ENCODE measurements around the gene NR6A1. TPM values are rescaled to one million over a fixed set of nuclear protein-coding genes. Genes with fewer than 3 reads are reported as not detected.

NR6A1 gene
- polyA plus RNA-seq, 1 donor from 2014 or later, result 4.3 TPM

DNA sequence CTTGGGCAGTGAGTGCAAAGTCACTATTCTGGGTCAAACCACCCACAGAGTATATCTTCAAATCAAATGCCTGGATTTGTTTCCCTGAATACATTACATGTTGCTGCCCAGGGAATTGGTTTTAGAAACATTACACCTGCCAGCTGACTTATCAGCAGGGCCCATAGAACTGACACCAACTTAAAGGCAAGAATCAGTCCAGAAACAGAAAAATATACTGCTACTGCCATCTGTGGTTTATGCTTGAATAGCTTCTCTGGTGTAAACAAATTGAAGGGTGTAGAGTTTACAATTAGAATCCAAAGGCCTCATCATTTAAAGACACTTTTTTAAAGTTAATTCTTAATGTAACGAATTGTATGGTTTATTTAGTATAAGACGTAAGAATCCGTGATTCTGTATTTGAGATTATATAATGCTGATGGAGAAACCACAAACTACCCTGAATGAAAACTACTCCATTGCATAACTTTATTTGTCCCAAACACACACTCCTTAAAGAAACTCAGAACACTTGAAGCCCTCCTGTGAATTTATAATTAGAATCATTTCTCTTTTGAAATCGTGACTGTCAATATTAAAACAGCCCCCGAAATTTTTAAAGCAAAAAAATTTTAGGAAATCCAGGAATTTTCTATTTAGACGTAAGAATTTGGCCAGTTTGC is 6.2 kb downstream of the NR6A1 start:
- no peaks in the 10 kb centered on the region for H3K9me3 ChIP-seq (ENCODE audit: low read length)
- H2AFZ ChIP-seq (ENCODE audit: low read depth, low read length), result no peak overlapping the region
- no peak overlapping the region for H3K27ac ChIP-seq (ENCODE audit: low read length)
- no peaks in the 10 kb centered on the region for H3K36me3 ChIP-seq (ENCODE audit: insufficient read depth, low read length)
- H4K20me1 ChIP-seq (ENCODE audit: insufficient read depth), result no peaks in the 10 kb centered on the region
- no peak overlapping the region for H3K4me3 ChIP-seq (ENCODE audit: low read length)
- H3K27me3 ChIP-seq (ENCODE audit: insufficient read depth, low read depth, low read length), result peaks cover 26% of the 10 kb centered on the region
- H3F3A ChIP-seq (ENCODE audit: insufficient read depth, low read length, poor library complexity, severe bottlenecking), result no peaks in the 10 kb centered on the region
- TF ChIP-seq POLR2AphosphoS5 (IDR thresholded peaks at IDR 0.05), result no peak
- TF ChIP-seq SMC3 (conservative IDR thresholded peaks at IDR 0.05; ENCODE audit: poor library complexity), result peak; percentile 35
- TF ChIP-seq, protein P1, sequence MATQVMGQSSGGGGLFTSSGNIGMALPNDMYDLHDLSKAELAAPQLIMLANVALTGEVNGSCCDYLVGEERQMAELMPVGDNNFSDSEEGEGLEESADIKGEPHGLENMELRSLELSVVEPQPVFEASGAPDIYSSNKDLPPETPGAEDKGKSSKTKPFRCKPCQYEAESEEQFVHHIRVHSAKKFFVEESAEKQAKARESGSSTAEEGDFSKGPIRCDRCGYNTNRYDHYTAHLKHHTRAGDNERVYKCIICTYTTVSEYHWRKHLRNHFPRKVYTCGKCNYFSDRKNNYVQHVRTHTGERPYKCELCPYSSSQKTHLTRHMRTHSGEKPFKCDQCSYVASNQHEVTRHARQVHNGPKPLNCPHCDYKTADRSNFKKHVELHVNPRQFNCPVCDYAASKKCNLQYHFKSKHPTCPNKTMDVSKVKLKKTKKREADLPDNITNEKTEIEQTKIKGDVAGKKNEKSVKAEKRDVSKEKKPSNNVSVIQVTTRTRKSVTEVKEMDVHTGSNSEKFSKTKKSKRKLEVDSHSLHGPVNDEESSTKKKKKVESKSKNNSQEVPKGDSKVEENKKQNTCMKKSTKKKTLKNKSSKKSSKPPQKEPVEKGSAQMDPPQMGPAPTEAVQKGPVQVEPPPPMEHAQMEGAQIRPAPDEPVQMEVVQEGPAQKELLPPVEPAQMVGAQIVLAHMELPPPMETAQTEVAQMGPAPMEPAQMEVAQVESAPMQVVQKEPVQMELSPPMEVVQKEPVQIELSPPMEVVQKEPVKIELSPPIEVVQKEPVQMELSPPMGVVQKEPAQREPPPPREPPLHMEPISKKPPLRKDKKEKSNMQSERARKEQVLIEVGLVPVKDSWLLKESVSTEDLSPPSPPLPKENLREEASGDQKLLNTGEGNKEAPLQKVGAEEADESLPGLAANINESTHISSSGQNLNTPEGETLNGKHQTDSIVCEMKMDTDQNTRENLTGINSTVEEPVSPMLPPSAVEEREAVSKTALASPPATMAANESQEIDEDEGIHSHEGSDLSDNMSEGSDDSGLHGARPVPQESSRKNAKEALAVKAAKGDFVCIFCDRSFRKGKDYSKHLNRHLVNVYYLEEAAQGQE (IDR thresholded peaks at IDR 0.05; ENCODE audit: borderline replicate concordance), result no peak
- peak; percentile 64 for TF ChIP-seq RAD21 (conservative IDR thresholded peaks at IDR 0.05)
- no peak for TF ChIP-seq EP300 (conservative IDR thresholded peaks at IDR 0.05; ENCODE audit: poor library complexity, severe bottlenecking)
- no peak for TF ChIP-seq EZH2 (IDR thresholded peaks at IDR 0.05; ENCODE audit: borderline replicate concordance, insufficient read depth, low read length, poor library complexity, severe bottlenecking)
- TF ChIP-seq MXI1 (conservative IDR thresholded peaks at IDR 0.05; ENCODE audit: poor library complexity, severe bottlenecking), result no peak
- TF ChIP-seq, protein P2, sequence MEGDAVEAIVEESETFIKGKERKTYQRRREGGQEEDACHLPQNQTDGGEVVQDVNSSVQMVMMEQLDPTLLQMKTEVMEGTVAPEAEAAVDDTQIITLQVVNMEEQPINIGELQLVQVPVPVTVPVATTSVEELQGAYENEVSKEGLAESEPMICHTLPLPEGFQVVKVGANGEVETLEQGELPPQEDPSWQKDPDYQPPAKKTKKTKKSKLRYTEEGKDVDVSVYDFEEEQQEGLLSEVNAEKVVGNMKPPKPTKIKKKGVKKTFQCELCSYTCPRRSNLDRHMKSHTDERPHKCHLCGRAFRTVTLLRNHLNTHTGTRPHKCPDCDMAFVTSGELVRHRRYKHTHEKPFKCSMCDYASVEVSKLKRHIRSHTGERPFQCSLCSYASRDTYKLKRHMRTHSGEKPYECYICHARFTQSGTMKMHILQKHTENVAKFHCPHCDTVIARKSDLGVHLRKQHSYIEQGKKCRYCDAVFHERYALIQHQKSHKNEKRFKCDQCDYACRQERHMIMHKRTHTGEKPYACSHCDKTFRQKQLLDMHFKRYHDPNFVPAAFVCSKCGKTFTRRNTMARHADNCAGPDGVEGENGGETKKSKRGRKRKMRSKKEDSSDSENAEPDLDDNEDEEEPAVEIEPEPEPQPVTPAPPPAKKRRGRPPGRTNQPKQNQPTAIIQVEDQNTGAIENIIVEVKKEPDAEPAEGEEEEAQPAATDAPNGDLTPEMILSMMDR (IDR thresholded peaks at IDR 0.05; ENCODE audit: poor library complexity, severe bottlenecking), result peak; percentile 67
- no peak for TF ChIP-seq TAF1 (IDR thresholded peaks at IDR 0.05; ENCODE audit: low read depth)
- H3K79me2 ChIP-seq (replicated peaks; ENCODE audit: insufficient read depth, low read length), result peaks cover 53% of the 10 kb centered on the region
- H3K4me2 ChIP-seq (ENCODE audit: low read length), result no peak overlapping the region
- H3K9me2 ChIP-seq (ENCODE audit: insufficient read depth, low read length), result no peaks in the 10 kb centered on the region
- no peak overlapping the region for H3K9ac ChIP-seq (ENCODE audit: low read length)

DNA sequence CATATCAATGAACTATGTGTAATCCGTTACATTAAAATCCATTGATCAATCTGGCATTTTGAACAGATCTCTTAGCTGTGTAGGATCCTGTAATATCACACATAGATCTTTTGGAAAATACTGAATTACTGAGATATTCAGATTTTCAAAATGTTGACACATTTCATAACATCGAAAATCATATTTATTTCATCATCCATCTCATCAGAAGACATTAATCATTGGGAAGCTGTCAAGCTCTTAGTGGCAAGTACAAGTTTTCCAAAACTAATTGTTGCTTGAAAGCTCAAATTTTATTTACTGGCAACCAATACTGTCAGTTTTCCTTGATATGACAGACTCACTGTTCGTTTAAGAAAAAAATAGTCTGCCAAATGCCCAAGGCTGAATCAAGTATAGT is 8.5 kb downstream of the NR6A1 start:
- Histone ChIP-seq H3K36me3 (ENCODE audit: insufficient read depth, low read length) (no peaks in the 10 kb centered on the region), H4K20me1 (ENCODE audit: insufficient read depth) (no peaks in the 10 kb centered on the region), H3K27ac (ENCODE audit: low read length) (no peak overlapping the region), H3K27me3 (ENCODE audit: insufficient read depth, low read depth, low read length) (peaks cover 3% of the 10 kb centered on the region), H3K9me2 (ENCODE audit: insufficient read depth, low read length) (no peaks in the 10 kb centered on the region), H3F3A (ENCODE audit: insufficient read depth, low read length, poor library complexity, severe bottlenecking) (no peaks in the 10 kb centered on the region), H3K9ac (ENCODE audit: low read length) (no peak overlapping the region), H3K4me3 (ENCODE audit: low read length) (no peak overlapping the region), H3K9me3 (ENCODE audit: low read length) (no peaks in the 10 kb centered on the region), H2AFZ (ENCODE audit: low read depth, low read length) (no peak overlapping the region), H3K79me2 (replicated peaks; ENCODE audit: insufficient read depth, low read length) (peaks cover 41% of the 10 kb centered on the region), H3K4me2 (ENCODE audit: low read length) (no peak overlapping the region)
- TF ChIP-seq EP300 (conservative IDR thresholded peaks at IDR 0.05; ENCODE audit: poor library complexity, severe bottlenecking), result no peak
- TF ChIP-seq, protein P1 (IDR thresholded peaks at IDR 0.05; ENCODE audit: borderline replicate concordance), result no peak
- TF ChIP-seq POLR2AphosphoS5 (IDR thresholded peaks at IDR 0.05), result no peak
- no peak for TF ChIP-seq SMC3 (conservative IDR thresholded peaks at IDR 0.05; ENCODE audit: poor library complexity)
- no peak for TF ChIP-seq TAF1 (IDR thresholded peaks at IDR 0.05; ENCODE audit: low read depth)
- TF ChIP-seq, protein P2 (IDR thresholded peaks at IDR 0.05; ENCODE audit: poor library complexity, severe bottlenecking), result no peak
- TF ChIP-seq RAD21 (conservative IDR thresholded peaks at IDR 0.05), result no peak
- no peak for TF ChIP-seq MXI1 (conservative IDR thresholded peaks at IDR 0.05; ENCODE audit: poor library complexity, severe bottlenecking)
- TF ChIP-seq EZH2 (IDR thresholded peaks at IDR 0.05; ENCODE audit: borderline replicate concordance, insufficient read depth, low read length, poor library complexity, severe bottlenecking), result no peak
